Upper lobe of left lung (tissue), 4 donors: Measurements from ENCODE around the gene NKX6-2.

Experiments
- CTCF ChIP-seq, 6 experiments: fragments of 450-650 bp in 4 of 6; fragments of 200-600 bp in 2 of 6; sonication (generic) in 2 of 6; IDR thresholded peaks; one replicate each; pipeline ENCODE4 v1.5.1; 2016 to 2019; ENCODE audit warnings: antibody characterized with exemption in 6 of 6
- EP300 ChIP-seq, 4 donors: sonication (generic); formaldehyde crosslinking; IDR thresholded peaks; one replicate each; pipeline ENCODE4 v1.5.1; 2017; ENCODE audit warnings: antibody characterized with exemption in 4 of 4, control low read depth in 2 of 4
- POLR2A ChIP-seq, 4 donors: fragments of 450-650 bp; IDR thresholded peaks; one replicate each; pipeline ENCODE4 v1.5.1; 2016 to 2017; ENCODE audit warnings: antibody characterized with exemption in 4 of 4, mild to moderate bottlenecking in 2 of 4

DNA sequence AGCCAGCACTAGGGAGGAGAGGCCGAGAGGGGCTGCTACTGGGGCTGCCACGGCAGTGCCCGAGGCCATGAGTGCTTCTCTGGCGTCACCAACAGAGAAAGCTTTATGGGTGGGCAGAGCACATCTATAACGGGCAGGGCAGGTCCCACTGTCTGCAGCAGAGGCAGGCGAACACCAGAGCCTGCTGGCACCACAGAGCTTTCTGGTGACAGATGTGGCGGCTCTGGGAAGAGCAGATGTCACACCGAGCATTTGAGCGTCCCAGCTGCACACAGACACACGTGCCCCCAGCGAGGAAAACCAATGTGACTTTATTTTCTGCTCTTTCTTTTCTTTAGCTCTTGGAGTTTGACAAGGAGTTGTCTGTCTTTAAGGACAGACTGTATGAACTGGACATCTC lies 20.5 kb downstream of the NKX6-2 start:
- TF ChIP-seq CTCF (IDR thresholded peaks at IDR 0.05), result no peak
- TF ChIP-seq POLR2A (IDR thresholded peaks at IDR 0.05), result no peak
- TF ChIP-seq EP300 (IDR thresholded peaks at IDR 0.05), result no peak
